Ascending aorta (tissue), 2 donors: ENCODE data around the gene HNF4A. TPM values are rescaled to one million over a fixed set of nuclear protein-coding genes. Genes with fewer than 3 reads are reported as not detected.

ENCODE experiments used
- DNase-seq, 2 donors: peaks; one replicate each; pipeline ENCODE4 v3.0.0-alpha.2; 2019; ENCODE audit warnings: low spot score in 2 of 2
- H3K27ac ChIP-seq, 2 donors: fragments of 200-600 bp; sonication (generic); one replicate each; pipeline ENCODE4 v1.5.1; 2016 to 2017; ENCODE audit warnings: mild to moderate bottlenecking in 1 of 2
- H3K27me3 ChIP-seq: fragments of 200-600 bp; sonication (generic); one replicate; pipeline ENCODE4 v1.5.1; 2017
- H3K36me3 ChIP-seq, 2 donors: fragments of 200-600 bp; sonication (generic); one replicate each; pipeline ENCODE4 v1.5.1; 2016
- H3K4me1 ChIP-seq, 2 donors: fragments of 200-600 bp; sonication (generic); one replicate each; pipeline ENCODE4 v1.5.1; 2016 to 2017; ENCODE audit warnings: mild to moderate bottlenecking in 1 of 2
- H3K4me3 ChIP-seq, 2 donors: fragments of 200-600 bp; sonication (generic); one replicate each; pipeline ENCODE4 v1.5.1; 2016 to 2017; ENCODE audit warnings: mild to moderate bottlenecking in 1 of 2
- H3K9me3 ChIP-seq, 2 donors: fragments of 200-600 bp; sonication (generic); one replicate each; pipeline ENCODE4 v1.5.1; 2016
- intact Hi-C: fragments of 100-400 bp; cut with DNase I; formaldehyde crosslinking; loops from one replicate; pipeline ENCODE4 v1.15.1; 2023
- total RNA-seq: library from RNA; depleted of rRNA; stranded (reverse); fragments of >200 nt; gene quantifications from one replicate; pipeline ENCODE4 v1.1.0, GENCODE V29; 2016
- TF ChIP-seq, protein P1 (sequence below), 3 experiments: fragments of 200-600 bp in 2 of 3; fragments of 450-650 bp in 1 of 3; sonication (generic) in 2 of 3; IDR thresholded peaks; one replicate each; pipeline ENCODE4 v1.5.1; 2016 to 2019; ENCODE audit warnings: antibody characterized with exemption in 3 of 3, mild to moderate bottlenecking in 1 of 3, moderate library complexity in 1 of 3

HNF4A gene
- total RNA-seq, 1 donor from 2014 or later = not detected

DNA sequence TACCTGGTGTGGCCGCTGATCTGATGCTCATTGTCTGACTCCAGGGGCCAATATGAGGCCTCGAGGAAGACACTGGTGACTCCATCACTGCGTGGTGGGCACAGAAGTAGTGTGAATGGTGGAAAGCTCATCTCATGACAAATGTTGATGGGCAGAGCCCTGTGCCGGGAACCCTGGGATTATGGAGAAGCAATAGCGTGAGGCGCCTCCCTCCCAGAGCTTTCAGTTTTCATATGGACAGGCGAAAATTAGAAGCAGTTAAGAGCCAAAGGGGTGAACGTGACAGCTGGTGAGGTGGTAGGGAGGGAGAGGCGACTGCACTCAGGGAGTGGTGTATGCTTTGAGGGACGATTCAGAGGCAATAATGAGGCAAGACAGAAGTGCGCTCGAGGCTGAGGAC, 80.9 kb downstream of the HNF4A start:
- Histone ChIP-seq H3K4me3 (no peak overlapping the region), H3K27me3 (no peaks in the 10 kb centered on the region), H3K4me1 (no peaks in the 10 kb centered on the region), H3K36me3 (no peaks in the 10 kb centered on the region), H3K27ac (no peak overlapping the region), H3K9me3 (no peaks in the 10 kb centered on the region)
- no peak for DNase-seq
- intact Hi-C loops = no loop called here
- TF ChIP-seq, protein P1, sequence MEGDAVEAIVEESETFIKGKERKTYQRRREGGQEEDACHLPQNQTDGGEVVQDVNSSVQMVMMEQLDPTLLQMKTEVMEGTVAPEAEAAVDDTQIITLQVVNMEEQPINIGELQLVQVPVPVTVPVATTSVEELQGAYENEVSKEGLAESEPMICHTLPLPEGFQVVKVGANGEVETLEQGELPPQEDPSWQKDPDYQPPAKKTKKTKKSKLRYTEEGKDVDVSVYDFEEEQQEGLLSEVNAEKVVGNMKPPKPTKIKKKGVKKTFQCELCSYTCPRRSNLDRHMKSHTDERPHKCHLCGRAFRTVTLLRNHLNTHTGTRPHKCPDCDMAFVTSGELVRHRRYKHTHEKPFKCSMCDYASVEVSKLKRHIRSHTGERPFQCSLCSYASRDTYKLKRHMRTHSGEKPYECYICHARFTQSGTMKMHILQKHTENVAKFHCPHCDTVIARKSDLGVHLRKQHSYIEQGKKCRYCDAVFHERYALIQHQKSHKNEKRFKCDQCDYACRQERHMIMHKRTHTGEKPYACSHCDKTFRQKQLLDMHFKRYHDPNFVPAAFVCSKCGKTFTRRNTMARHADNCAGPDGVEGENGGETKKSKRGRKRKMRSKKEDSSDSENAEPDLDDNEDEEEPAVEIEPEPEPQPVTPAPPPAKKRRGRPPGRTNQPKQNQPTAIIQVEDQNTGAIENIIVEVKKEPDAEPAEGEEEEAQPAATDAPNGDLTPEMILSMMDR (IDR thresholded peaks at IDR 0.05) = no peak

DNA sequence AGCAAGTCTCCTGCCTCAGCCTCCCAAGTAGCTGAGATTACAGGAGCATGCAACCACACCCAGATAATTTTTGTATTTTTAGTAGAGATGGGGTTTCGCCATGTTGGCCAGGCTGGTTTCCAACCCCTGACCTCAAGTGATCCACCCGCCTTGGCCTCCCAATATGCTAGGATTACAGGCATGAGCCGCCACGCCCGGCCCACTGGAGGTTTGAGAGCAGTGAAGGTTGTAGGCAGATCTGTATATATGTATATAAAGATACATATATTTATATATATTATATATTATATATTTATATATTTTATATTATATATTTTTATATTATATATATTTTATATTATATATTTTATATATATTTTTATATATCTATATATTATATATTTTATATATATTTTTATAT, 82.0 kb downstream of the HNF4A start:
- H3K36me3 ChIP-seq = no peaks in the 10 kb centered on the region
- intact Hi-C loops = no loop called here
- no peaks in the 10 kb centered on the region for H3K27me3 ChIP-seq
- no peaks in the 10 kb centered on the region for H3K9me3 ChIP-seq
- no peak overlapping the region for H3K27ac ChIP-seq
- H3K4me3 ChIP-seq = no peak overlapping the region
- no peaks in the 10 kb centered on the region for H3K4me1 ChIP-seq
- DNase-seq = no peak
- TF ChIP-seq, protein P1 (IDR thresholded peaks at IDR 0.05) = no peak

DNA sequence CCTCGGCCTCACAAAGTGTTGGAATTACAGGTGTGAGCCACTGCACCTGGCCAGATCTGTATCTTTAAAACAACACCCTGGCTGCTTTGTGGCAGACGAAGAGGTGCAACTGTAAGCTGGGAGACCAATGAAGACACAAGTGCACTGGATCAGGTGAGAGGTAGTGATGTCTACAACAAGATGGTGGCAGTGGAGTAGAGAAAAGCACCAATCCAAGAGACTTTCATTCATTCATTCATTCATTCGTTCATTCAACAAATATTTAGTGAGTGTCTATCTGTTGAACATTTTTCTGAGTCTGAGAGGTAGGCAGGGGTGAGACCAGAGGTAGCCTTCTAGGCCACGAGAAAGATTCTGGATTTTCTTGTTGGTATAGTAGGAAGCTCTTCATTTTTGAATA, 83.3 kb downstream of the HNF4A start:
- Histone ChIP-seq H3K9me3 (no peaks in the 10 kb centered on the region), H3K4me3 (no peak overlapping the region), H3K36me3 (no peaks in the 10 kb centered on the region), H3K4me1 (no peaks in the 10 kb centered on the region), H3K27ac (no peak overlapping the region), H3K27me3 (no peaks in the 10 kb centered on the region)
- TF ChIP-seq, protein P1 (IDR thresholded peaks at IDR 0.05) = no peak
- DNase-seq = no peak
- intact Hi-C loops = no loop called here

DNA sequence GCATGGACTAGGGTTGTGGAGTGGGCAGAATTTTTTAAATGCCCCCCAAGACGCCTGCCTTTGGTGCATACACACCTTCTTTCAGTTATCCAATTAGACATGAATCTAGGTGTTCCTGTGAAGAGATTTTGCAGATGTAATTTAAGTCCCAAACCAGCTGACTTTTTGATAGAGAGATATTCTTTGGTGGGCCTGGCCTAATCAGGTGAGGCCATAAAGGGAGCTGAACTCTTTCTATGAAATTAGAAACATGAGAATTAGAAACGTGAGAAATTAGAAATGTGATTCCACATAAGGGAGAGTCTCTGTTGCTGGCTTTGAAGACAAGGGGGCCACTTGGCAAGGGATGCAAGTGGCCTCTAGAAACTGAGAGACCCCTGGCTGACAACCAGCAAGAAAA, 83.8 kb downstream of the HNF4A start:
- TF ChIP-seq, protein P1 (IDR thresholded peaks at IDR 0.05) = no peak

DNA sequence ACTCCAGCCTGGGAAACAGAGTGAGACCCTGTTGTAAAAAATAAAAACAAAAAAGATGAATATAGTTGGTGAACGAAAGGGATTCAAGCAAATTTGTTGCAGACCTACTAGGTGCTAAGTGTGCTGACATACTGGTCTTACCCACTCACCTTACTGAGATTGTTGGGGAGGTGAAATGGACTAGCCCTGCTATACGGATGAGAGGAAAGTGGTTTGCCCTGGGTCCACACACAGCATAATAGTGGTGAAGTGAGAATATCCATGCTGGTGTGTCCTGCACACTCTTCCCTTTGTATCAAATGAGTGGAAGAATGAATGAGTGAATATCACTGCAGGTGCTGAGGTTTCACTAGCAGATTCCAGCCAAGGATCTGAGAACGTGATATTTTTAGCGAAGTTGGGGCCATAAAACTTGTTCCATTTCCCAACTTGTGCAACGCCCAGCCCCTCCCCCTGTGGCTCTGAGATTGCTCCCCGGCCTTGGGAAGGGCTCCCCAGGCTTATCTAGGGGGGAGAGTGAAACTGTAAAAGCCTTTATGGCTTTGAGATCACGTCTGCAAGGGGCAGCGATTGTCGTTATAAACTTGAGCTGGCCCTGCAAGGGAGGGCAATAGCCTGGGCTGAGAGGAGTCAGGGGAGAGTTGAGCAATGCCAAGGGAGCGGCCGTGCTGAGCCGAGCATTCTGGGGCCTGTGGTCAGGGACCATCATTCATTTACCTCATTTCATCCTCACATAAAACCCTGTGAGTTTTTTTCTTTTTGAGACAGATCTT, 87.0 kb downstream of the HNF4A start:
- Histone ChIP-seq H3K36me3 (no peaks in the 10 kb centered on the region), H3K27me3 (no peaks in the 10 kb centered on the region), H3K4me1 (no peaks in the 10 kb centered on the region), H3K9me3 (no peaks in the 10 kb centered on the region), H3K4me3 (no peak overlapping the region), H3K27ac (no peak overlapping the region)
- no peak for DNase-seq
- TF ChIP-seq, protein P1 (IDR thresholded peaks at IDR 0.05) = no peak
- intact Hi-C loops = no loop called here

More for the DNA sequence above, 83.8 kb downstream of the HNF4A start:
- H3K27ac ChIP-seq = no peak overlapping the region
- DNase-seq = no peak
- no peak overlapping the region for H3K4me3 ChIP-seq
- no peaks in the 10 kb centered on the region for H3K9me3 ChIP-seq
- no peaks in the 10 kb centered on the region for H3K36me3 ChIP-seq
- intact Hi-C loops = no loop called here
- H3K4me1 ChIP-seq = no peaks in the 10 kb centered on the region
- no peaks in the 10 kb centered on the region for H3K27me3 ChIP-seq
